ENCODE results near the gene SLC7A1. TPM values are rescaled to one million over a fixed set of nuclear protein-coding genes. Genes with fewer than 3 reads are reported as not detected.

Gene SLC7A1
- polyA plus RNA-seq, 1 donor from 2014 or later: 5.7 TPM

DNA sequence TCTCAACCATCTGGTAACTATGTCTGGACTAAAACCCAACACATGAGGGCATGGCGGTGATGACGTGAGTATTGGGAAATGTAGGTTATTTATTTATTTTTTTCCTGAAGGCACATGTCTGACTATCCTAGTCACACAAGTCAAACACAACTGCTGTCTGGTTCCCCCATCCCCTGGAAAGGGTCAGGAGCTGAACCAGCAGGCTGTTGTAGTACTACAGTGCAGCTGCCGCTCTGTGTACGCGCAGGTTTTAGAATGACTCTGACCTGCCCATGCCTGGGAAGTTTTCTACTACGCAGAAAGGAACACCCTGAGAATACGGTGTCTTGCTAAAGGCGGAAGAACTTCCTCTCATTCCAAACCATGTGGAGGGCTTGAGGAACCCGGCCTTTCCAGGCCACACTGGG is 1.2 kb downstream of the SLC7A1 start:
- peak overlapping the region; percentile 89 to 98 (median 98) for H3K4me3 Mint-ChIP-seq
- peak overlapping the region; percentile 88 to 96 (median 89) for H3K27ac Mint-ChIP-seq
- H3K9me3 Mint-ChIP-seq: no peaks in the 10 kb centered on the region
- H3K4me1 Mint-ChIP-seq: peaks cover 22 to 36% (median 34%) of the 10 kb centered on the region in 3 donors
- H3K27me3 Mint-ChIP-seq: no peaks in the 10 kb centered on the region
- H3K36me3 Mint-ChIP-seq: no peaks in the 10 kb centered on the region

DNA sequence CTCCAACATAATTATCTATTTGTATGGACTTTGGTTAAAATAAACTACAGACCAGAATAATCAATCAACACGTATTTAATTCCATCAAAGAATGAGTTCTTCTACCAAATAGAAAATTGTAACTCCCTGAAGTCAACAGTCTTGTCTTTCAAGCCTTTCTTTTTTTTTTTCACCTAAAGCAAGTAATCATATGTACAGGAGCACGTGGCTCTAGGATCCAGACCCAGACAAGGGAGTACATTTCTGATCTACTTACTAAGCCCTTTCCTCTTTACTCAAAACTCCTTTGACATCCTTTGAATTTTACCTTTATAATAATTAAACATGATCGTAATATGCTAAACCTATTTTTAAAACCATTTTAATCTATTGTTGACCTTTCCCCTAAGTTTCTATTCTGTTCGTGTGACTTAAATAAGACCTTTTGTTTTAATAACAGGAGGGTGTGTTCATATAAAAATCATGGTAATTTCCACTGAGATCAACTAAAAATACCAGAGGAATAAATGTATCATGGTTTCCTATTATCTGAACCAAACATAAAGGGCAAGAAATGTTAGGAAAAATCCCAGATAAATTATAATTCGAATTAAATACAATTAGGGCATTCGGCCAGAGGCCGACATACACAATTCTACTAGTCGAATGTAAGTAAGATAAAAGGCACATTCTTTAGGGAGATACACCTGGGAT is 1.7 kb downstream of the SLC7A1 start:
- H3K27ac Mint-ChIP-seq: peak overlapping the region in 2 of 3 donors; percentile 89 to 96

DNA sequence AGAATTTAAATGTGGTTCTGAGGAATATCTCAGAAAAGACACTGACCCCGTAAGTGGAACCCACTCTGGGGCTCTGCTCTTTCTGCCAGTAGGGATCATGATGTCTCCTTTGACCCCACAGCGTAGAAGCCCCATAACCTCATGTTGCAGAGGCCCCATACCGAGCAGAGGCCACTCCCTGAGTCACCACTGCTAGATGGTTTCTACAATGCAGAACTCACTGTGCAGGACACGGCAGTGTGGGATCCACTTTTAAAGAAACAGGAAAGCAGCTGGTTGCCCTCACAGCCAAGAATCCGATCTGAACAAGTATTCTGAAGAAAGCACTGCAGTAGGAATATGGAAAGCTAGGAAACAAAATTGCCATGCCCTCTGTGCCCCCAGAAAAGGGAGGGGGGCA is 4.2 kb downstream of the SLC7A1 start:
- no peak overlapping the region for H3K27ac Mint-ChIP-seq
- H3K27me3 Mint-ChIP-seq: no peaks in the 10 kb centered on the region
- peak overlapping the region in 1 of 4 donors; percentile 98 for H3K4me3 Mint-ChIP-seq
- H3K36me3 Mint-ChIP-seq: no peaks in the 10 kb centered on the region
- H3K4me1 Mint-ChIP-seq: peaks cover 28 to 43% (median 34%) of the 10 kb centered on the region in 3 donors
- no peaks in the 10 kb centered on the region for H3K9me3 Mint-ChIP-seq

More for the DNA sequence above, 1.7 kb downstream of the SLC7A1 start:
- Mint-ChIP-seq H3K4me1 (peaks cover 23 to 36% (median 34%) of the 10 kb centered on the region in 3 donors), H3K4me3 (peak overlapping the region; percentile 89 to 98 (median 98)), H3K9me3 (no peaks in the 10 kb centered on the region), H3K27me3 (no peaks in the 10 kb centered on the region), H3K36me3 (no peaks in the 10 kb centered on the region)

DNA sequence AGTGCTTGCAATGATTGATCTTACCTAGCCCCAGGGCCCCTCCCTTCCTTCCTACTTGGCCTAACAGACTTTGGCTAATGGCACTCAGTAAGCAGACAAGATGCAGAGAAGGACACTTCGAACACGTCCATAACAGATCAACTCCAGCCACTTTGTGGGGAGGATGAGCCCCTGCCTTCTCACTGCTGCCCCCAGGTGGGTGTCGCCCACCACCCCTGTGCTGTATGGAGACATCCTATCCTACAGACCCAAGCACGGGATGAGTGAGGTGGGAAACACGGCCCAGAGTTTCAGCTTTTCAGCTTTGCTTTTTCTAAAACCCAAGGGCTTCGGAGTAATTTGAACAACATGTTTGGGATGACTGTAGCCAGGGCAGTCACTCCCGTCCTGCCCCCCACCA is 5.5 kb downstream of the SLC7A1 start:
- Mint-ChIP-seq H3K36me3 (no peaks in the 10 kb centered on the region), H3K4me3 (peak overlapping the region in 1 of 4 donors; percentile 59), H3K4me1 (peaks cover 27 to 41% (median 31%) of the 10 kb centered on the region in 3 donors), H3K27me3 (no peaks in the 10 kb centered on the region), H3K27ac (no peak overlapping the region), H3K9me3 (no peaks in the 10 kb centered on the region)

DNA sequence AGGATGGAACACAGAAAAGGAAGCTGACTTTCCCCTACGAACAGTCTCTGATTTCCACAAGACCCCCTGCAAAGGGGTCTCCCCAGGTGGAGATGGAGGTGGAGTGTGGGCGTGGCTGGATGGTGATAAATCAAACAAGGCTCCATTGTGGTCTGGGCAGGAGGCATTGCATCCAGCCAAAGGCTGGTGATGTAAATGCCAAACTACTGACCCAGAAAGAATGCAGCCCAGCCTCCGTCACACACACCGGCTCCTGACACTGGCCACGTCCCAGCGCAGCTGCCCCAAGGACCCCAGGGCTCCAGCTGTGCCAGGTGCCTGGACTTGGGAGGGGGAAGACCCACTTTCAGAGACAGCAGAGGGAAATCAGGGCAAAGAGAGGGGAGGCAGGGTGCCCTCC is 6.3 kb downstream of the SLC7A1 start:
- Mint-ChIP-seq H3K4me1 (peaks cover 28 to 37% (median 30%) of the 10 kb centered on the region in 3 donors), H3K9me3 (no peaks in the 10 kb centered on the region), H3K4me3 (no peak overlapping the region), H3K27me3 (no peaks in the 10 kb centered on the region), H3K27ac (no peak overlapping the region), H3K36me3 (no peaks in the 10 kb centered on the region)

DNA sequence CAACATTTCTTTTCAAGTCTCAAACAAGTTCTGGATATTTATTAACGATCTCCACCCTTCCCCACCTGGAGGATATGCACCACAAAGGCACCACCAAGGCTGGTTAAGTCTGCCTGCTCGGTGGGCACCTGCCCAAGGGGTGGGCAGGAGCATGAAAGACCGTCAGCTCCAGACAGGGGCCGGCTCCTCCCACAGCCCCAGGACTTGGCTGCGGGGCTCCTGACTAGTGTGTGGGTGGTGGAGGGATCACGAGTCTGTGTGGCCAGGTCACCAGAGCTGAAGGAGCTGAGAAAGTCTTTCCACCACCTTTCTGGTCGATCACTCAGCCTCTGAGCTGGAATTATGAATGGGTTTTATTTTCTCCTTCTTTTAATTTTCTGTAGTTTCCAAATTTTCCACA is 7.8 kb downstream of the SLC7A1 start:
- H3K4me1 Mint-ChIP-seq: peaks cover 24 to 36% (median 25%) of the 10 kb centered on the region in 3 donors
- no peaks in the 10 kb centered on the region for H3K36me3 Mint-ChIP-seq
- no peak overlapping the region for H3K4me3 Mint-ChIP-seq
- no peaks in the 10 kb centered on the region for H3K9me3 Mint-ChIP-seq
- H3K27ac Mint-ChIP-seq: peak overlapping the region in 1 of 3 donors; percentile 18
- no peaks in the 10 kb centered on the region for H3K27me3 Mint-ChIP-seq

DNA sequence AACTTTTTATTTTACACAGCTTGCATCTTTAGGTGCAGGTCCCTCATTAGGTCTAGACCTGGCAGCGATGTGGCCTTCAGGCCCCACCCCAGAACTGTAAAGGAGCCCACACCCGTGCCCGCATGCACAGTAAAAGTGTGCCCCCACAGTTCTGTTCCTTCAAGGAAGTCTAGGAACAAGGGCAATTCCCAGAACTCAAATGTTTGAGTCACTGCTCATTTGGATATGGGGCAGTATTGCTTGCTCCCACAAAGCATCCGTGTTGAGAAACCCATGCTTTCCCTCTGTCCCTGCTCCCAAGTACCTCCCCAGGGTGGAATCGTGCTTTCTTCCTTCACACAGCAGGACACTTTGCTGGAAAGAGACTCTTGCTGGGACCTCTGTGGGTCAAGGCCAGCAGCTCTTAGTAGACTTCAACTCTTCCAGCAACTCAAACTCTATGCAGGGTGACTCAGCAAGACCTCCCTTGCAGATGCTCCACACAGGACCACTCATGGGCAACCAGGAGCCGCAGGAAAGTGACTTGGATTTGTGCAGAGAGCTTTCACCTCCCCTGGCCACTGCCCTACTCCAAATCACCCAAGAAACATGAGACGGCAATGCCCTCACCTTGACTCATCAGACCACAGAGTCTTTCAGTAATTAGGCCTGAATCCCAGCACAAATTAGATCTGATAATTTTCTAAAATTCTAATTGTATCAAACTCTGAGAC is 12.3 kb downstream of the SLC7A1 start:
- Mint-ChIP-seq H3K27me3 (no peaks in the 10 kb centered on the region), H3K4me1 (peaks cover 17 to 44% (median 26%) of the 10 kb centered on the region in 3 donors), H3K4me3 (no peak overlapping the region), H3K9me3 (no peaks in the 10 kb centered on the region), H3K27ac (no peak overlapping the region), H3K36me3 (no peaks in the 10 kb centered on the region)

DNA sequence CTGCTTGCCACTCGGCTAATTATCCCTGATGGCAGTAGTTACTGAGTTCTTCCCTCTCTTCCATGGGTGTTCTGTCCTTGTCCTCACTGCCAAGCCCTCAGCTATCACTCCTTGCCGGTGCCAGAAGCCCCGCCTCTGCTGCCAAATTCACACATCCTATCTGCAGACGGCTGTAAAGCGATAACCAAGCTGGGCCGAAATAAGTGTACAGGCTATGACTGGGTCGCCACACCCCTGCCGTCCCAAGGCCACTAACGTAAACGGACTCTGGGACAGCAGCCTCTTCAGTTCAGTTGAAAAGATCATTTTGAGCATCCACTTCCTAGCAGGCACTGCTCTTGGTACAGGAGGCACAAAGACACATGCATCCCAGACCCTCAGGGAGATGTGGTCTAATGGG is 13.3 kb downstream of the SLC7A1 start:
- no peaks in the 10 kb centered on the region for H3K36me3 Mint-ChIP-seq
- H3K27ac Mint-ChIP-seq: no peak overlapping the region
- H3K4me1 Mint-ChIP-seq: peaks cover 13 to 41% (median 24%) of the 10 kb centered on the region in 3 donors
- no peaks in the 10 kb centered on the region for H3K27me3 Mint-ChIP-seq
- no peaks in the 10 kb centered on the region for H3K9me3 Mint-ChIP-seq
- H3K4me3 Mint-ChIP-seq: no peak overlapping the region

DNA sequence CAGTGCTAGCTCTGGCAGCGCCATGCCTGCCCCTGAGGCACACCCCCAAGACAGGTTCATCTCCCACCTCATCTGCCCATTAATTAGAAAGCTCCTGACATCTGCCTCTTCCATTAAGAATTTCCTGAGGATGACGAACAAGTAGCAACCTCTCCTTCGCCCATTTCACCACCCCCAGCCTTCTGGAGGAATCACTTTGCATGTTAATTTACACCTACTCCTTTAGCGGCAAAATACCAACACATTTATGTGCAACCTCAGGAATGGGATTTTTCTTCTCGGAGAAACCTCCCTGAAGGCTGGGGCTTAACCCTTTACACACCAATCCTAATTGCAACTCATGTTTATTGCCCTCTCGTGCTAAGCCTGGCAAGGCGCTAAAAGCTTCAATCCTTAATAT is 13.8 kb downstream of the SLC7A1 start:
- Mint-ChIP-seq H3K27me3 (no peaks in the 10 kb centered on the region), H3K27ac (no peak overlapping the region), H3K9me3 (no peaks in the 10 kb centered on the region), H3K36me3 (no peaks in the 10 kb centered on the region), H3K4me3 (peak overlapping the region in 1 of 4 donors; percentile 18), H3K4me1 (peaks cover 13 to 37% (median 24%) of the 10 kb centered on the region in 3 donors)

DNA sequence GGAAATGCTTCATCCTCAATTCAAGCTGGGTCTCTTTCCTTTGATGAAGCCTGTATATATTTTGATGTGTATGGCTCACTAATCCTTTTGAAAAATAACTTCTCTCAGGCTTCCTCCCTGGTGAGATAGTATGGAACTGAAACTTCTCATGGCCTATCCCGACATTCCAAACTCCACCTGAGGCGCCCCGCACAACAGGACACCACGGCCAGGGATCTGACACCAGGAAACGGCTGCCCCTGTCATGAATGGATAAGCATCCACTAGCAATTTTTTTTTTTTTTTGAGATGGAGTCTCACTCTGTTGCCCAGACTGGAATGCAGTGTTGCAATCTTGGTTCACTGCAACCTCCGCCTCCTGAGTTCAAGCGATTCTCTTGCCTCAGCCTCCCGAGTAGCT is 16.4 kb downstream of the SLC7A1 start:
- Mint-ChIP-seq H3K27ac (no peak overlapping the region), H3K27me3 (no peaks in the 10 kb centered on the region), H3K9me3 (no peaks in the 10 kb centered on the region), H3K4me3 (no peak overlapping the region), H3K4me1 (peaks cover 16 to 40% (median 26%) of the 10 kb centered on the region in 3 donors), H3K36me3 (no peaks in the 10 kb centered on the region)

DNA sequence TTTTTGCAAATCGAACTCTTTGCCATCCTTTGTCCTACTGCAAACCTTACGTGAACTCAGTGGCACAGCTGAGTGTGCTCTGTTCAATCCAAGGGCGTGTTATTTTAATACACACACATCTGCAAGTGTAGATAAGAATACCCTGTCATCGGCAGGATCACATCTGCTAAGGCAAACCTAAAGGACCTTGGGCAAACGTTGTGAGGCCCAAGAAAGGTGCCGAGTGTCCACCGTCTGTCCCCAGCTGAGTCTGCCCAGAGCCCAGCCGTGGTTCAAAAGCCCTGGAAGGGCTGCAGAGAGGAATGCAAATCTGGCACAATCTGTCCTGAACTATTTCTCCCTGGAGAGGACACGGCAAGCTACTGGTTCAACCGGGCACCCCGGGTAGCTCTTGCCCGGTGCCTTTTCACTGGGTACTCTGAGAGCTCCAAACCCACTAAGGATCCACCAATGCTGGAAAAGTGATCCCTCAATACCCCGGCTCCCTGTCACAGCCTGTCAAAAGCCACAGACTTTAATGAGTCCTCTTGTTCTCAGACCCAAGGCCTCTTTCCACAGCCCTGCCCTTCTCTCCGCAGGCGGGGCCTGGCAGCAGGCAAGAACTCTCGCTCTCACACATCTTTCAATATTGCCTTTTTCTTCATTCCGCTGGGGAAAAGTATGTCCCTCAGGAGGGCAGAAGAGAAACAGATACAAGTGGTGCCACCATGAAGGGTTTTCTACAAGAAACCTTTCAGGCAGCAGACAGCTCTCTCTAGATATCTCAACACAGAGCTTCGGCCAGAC is 17.0 kb downstream of the SLC7A1 start:
- Mint-ChIP-seq H3K4me1 (peaks cover 17 to 40% (median 29%) of the 10 kb centered on the region in 3 donors), H3K9me3 (no peaks in the 10 kb centered on the region), H3K27ac (no peak overlapping the region), H3K36me3 (no peaks in the 10 kb centered on the region), H3K27me3 (no peaks in the 10 kb centered on the region), H3K4me3 (peak overlapping the region in 1 of 4 donors; percentile 70)

DNA sequence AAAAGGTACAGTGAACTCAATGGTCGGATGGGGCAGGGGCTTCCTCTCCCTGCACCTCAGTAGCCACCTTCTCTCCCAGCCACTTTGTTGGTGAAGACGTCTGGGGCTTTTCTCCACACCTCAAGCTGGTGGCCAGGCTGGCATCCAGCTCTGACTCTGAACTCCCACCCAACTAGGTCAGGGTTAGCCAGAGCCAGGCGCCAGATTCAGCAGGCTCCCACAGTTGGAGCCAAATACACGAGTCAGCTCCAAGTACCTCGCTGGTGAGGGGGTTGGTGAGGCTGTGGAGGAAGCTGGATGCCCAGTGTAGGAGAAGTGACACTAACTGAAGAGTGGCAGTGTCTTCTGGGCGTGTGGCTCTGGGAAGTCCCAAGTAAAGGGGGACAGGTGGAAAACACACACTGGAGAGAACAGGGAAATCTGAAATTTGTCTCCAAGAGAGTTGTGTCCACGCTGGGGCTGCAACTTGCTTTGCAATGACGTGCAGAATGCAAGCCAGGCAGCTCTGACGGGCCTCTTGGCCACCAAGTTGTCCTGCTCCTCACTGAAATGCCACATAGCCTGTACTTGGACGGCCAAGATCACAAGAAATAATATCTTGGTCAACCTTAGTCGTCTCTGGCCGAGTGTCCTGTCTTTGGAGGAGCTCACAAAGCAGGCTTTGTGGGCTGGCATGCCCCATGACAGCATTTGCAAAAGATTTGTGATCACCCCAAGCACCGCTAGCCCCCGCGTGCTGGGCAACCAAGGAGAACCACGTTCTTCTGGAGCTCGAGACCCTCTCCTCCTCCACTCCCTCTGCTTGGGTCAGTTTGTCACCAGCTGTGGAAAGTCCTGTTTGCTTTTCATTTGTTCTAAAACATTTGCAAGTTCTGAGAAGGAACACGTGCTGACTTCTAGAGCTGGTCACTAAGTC is 18.1 kb downstream of the SLC7A1 start:
- Mint-ChIP-seq H3K4me1 (peaks cover 19 to 37% (median 26%) of the 10 kb centered on the region in 3 donors), H3K4me3 (no peak overlapping the region), H3K27me3 (no peaks in the 10 kb centered on the region), H3K9me3 (no peaks in the 10 kb centered on the region), H3K27ac (no peak overlapping the region), H3K36me3 (no peaks in the 10 kb centered on the region)

DNA sequence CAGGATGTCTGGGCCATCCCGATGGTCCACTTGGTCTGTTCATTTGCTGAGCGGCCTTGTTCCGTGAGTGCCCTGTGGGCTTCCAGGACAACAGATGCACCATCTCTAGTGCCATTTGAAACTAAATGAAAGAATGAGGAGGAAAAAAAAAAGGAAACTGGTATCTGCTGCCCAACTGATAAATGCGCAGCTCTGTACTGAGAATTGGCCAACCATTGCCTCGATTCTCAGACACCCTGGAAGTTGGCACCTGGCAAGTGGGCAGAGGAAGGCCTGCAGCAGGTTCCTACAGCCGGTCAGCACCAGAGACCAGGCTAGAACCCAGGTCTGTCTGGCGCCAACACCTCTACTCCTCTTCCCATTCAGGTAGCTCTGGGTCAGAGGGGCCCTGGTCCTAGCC is 18.9 kb downstream of the SLC7A1 start:
- peaks cover 18 to 37% (median 25%) of the 10 kb centered on the region in 3 donors for H3K4me1 Mint-ChIP-seq
- H3K4me3 Mint-ChIP-seq: no peak overlapping the region
- no peaks in the 10 kb centered on the region for H3K36me3 Mint-ChIP-seq
- no peaks in the 10 kb centered on the region for H3K27me3 Mint-ChIP-seq
- H3K9me3 Mint-ChIP-seq: no peaks in the 10 kb centered on the region
- H3K27ac Mint-ChIP-seq: no peak overlapping the region

DNA sequence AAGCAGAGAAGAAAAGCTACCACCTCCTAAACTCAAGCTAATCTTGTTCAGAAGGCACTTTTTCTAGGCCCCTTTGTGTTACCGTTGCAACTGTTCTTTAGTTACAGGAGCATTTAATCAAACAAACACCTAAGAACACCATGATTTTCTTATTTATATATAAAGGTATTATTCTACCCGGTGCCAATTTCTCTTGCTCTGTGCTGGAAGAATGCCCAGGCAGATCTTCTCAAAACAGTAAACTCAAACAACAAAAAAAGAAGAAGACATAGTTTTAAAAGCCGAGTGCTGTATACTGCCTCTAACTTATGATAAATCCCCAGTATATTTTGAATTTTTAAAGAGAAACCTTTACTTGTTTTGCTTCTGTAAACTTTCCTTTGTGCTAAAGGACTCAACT is 20.4 kb downstream of the SLC7A1 start:
- Mint-ChIP-seq H3K4me1 (peaks cover 18 to 28% (median 21%) of the 10 kb centered on the region in 3 donors), H3K9me3 (no peaks in the 10 kb centered on the region), H3K27ac (no peak overlapping the region), H3K4me3 (no peak overlapping the region), H3K36me3 (peaks cover 3% of the 10 kb centered on the region), H3K27me3 (no peaks in the 10 kb centered on the region)

Measured in IgD-negative memory B cell (primary cell).